Stimulated activated CD4-positive, alpha-beta T cell treated with anti-CD3 and anti-CD28 coated beads, Interleukin-4, amount 100 ng/mL, for 48 hours (primary cell): ENCODE results near the gene PTDSS2.
"Not testable (repeated sequence)": the region's sequence is repeated elsewhere in the genome, so short reads cannot be mapped to it uniquely, and the experiment has no call there.

ENCODE experiments used
- DNase-seq, 2 donors: peaks; one replicate each; pipeline ENCODE4 v3.0.0-alpha.2; 2020; ENCODE audit warnings: low read depth in 2 of 2

PTDSS2 gene

DNA sequence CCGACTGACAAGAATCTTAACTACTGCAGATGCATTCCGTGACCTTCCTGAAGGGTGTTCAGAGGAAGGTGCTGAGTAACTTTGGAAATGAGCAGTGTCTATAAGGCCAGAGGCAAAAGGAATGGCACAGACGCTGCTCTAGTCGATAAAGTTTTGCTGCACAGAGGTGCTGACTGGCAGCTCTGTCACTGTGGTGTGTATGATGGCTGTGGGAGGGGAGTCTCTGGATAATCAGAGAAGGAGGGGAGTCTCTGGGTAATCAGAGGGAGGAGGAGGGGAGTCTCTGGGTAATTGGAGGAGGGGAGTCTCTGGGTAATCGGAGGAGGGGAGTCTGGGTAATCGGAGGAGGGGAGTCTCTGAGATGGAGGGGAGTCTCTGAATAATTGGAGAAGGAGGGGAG, 18.4 kb downstream of the PTDSS2 start:
- no peak for DNase-seq

- DNase-seq: not testable (repeated sequence)
Measured at GRCh38 chr11:469026-469683, 19.1 kb downstream of the PTDSS2 start.

DNA sequence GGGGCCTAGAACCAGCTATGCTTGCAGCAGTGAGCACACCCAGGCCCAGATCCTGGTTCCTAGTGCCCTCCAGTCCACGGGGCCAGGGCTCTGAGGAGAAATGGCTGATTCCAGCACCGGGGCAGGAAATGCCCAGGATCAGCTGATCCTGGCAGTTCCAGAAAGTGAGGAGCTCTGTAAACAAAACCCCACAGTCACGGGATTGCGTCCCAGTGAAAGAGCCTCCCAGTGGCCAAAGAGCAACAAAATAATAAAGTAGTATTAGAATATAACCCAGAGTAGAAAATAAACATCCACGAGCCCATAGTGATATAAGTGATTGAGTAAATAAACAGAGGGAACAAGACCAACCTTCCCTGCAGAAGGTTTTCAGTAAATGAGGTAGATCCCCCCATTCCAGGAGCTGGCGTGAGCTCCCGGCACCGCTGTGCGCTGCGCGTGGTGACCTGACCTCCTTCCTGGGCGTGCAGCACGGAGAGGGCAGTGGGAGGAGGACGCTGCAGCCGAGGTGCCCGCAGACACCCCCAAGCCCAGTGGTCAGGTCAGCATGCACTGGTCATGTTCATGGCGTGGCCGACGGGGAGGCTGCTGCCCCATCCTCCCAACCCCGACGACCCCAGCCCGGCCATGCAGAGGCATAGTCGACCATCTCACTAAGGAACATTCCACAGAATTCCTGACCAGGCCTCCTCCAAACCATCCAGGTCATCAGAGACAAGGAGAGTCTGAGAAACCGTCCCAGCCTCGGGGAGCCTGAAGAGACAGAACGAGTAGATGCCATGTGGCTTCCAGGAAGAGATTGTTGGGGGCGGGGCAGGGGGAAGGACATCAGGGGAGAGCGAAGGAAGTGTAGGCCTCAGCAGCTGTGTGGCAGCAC, 19.8 kb downstream of the PTDSS2 start:
- no peak for DNase-seq

GRCh38 chr11:471468-472145, 21.5 kb downstream of the PTDSS2 start:
- no peak for DNase-seq

DNA sequence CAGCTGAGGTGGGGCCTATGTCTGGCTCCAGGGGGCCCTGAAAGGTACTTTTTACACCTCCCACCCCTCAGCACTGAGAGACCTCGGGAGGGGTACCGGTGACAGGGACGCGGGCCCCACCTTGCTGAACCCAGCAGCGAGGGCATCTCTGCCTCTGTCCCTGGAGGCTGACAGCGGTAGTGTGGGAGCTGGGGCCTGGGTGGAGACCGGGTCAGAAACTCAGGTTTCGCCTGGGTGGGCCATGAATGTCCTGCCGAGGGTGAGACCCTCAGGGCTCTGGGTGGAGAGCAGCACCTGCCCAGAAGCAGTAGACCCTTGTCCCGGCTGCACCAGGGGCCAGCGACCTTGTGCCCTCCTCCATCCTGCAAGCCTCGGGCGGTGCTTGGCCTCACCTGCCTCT, 22.2 kb downstream of the PTDSS2 start:
- DNase-seq: no peak

DNA sequence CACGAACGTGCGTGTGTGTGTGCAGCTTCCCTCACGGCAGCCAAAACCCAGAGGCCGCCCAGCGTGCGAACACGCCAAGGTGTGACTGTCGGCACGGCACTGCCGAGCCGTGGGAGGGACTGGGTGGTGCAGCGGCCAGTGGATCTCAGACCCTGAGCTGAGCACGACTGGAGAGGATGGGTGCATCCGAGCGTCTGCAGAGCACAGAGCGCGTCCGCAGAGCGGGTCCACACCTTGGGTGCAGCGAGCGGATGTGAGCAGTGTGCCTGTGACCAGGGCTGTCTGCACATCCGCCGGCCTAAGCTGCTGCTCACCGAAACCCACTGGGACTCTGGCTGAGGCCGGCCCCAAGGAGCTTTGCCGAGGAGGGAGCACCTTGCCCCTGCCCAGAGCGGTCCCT, 22.7 kb downstream of the PTDSS2 start:
- no peak for DNase-seq

DNA sequence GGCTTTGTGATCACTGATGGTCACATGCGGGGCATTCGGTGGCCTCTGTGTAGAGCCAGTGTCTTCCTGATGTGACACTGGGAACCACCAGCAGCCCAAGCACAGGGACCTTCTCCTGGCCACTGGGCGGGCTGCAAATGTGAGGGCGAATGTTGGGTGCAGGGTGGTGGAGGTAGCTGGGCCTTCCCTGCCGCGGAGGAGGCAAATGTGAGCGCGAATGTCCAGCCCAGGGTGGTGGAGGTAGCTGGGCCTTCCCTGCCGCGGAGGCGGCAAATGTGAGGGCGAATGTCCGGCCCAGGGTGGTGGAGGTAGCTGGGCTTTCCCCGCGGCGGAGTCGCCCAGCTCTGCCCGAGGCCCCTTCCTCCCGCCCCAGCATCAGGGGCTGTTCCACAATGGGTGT, 23.3 kb downstream of the PTDSS2 start:
- no peak for DNase-seq

GRCh38 chr11:473962-474785, 24.1 kb downstream of the PTDSS2 start:
- no peak for DNase-seq

- no peak for DNase-seq
Measured at GRCh38 chr11:474914-475506, 24.9 kb downstream of the PTDSS2 start.

DNA sequence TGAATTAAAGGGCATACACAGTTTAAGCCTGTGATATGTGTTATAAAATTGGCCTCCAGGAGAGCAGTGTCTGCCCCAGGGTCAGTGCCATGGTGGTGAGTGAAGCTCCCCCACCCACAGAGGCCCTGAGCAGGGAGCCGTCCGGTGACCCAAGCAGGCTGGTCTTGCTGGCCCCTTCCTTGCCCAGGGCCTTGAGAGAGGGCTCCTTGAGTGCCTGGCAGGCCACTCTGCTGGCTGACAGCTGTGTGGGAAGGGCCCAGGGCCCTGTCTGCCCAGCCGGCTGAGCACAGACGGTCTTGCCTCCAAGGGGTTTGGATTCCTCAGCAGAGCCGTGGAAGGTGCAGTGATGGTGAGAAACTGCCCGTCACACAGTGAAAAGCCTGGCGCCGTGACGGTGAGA, 25.9 kb downstream of the PTDSS2 start:
- DNase-seq: no peak

DNA sequence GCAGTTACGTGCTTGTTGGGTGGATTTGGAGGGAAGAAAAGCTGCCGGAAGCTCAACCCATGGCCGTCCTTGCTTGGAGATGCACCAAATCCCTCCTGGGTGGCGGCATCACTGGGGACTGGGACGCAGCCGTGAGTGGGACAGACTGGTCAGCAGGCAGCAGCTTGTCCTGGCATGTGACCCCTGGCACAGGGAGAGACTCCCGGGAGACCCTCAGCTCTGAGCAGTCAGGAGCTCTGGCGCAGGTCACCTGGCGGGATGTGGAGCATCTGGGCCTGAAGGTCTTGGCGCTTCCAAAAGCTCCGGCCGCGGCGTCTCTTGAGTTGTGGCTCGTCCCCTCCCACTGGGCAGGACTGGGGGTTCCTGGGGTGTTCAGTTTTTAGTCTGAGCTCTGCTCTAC, 26.3 kb downstream of the PTDSS2 start:
- no peak for DNase-seq

DNA sequence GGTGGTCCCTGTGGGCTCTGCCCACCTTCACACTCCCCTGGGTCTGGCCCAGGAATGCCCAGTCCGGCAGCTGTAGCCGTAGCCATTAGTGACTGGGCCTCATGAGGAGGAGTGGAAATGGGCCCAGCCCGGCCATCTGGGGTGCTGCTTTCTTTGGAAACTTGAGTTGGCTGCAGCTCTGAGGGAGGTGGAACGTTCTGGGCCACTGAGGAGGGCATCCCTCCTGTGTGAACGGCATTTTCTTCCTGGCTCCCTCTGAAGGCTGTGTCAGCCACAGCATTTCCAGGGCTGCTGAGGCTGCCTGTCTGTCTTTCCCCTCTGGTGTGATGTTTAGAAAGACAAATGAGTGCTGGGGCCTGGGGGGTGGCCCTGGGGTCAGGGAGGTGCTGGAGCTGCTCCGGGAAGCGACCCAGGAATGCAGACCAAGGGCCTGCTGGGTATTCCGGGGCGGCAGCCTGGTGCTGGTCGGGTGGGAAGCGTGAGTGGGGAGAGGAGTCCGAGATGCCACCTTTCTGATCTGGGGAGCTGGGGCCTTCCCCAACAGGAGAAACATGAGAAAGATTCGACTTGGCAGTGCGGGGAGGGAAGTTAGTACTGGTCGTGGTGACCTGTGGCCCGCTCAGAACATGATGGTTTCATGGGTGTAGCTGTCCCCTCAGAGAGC, 27.1 kb downstream of the PTDSS2 start:
- no peak for DNase-seq

DNA sequence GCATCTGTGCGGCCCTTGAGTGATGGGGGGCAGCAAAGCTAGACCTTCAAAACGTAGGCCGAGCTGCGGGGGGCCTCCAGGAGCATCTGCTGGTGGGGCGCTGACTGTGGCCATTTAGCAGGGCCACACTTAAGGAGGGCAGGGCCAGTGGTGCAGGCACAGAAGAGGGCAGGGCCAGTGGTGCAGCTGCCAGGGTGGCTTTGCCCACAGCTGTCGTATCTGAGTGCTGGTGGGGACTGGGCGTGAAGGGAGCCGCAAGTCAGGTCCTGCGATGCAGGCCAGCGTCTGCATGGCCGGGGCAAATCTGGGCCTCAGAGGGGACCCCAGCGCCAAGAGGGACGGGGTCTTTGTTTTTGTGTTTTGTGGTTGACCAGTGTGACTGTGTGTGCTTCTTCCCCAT, 29.2 kb downstream of the PTDSS2 start:
- no peak for DNase-seq

GRCh38 chr11:484616-485015, 34.5 kb downstream of the PTDSS2 start:
- no peak for DNase-seq

- no peak for DNase-seq
Measured at GRCh38 chr11:486189-486588, 36.1 kb downstream of the PTDSS2 start.

DNA sequence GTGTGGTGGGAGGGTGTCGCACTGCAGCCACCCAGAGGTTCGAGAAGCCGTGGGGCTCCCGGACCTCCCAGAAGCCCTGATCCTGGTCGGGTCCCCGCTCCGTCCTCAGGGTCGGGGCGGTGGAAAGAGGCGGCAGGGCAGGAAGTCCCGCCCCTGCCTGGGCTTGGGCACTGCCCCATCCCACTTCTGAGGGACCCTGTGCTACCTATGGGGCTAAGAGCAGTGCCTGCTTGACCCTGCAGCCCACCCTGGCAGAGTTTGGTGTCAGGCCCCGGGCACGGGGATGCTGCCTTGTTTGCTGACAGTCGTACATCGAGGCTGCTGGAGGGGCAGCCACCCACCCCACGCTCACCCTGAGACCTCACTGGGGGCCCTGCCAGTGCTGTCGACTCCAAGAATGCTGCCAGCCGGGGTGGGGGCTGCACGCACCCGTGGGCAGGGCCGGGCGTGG, 37.5 kb downstream of the PTDSS2 start:
- no peak for DNase-seq

GRCh38 chr11:488062-488461, 38.0 kb downstream of the PTDSS2 start:
- no peak for DNase-seq

DNA sequence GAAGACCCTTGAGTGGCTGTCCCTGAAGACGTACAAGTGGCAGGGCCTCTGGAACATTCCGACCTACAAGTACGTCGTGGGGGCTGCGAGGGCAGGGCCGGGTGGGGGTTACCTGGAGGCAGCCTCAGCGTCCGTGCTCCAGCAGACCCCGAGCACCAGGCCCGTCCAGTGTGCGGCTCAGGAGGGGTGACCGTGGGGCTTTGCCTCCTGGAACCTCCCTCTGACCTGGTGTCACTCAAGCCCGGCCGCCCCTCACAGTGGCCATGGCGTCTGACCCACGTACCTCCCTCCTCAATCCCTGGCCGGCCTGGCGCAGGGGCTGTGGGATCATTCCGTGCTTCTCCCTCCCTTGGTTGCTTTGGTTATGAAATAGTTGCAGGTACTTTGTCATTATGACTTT, 38.5 kb downstream of the PTDSS2 start:
- no peak for DNase-seq

DNA sequence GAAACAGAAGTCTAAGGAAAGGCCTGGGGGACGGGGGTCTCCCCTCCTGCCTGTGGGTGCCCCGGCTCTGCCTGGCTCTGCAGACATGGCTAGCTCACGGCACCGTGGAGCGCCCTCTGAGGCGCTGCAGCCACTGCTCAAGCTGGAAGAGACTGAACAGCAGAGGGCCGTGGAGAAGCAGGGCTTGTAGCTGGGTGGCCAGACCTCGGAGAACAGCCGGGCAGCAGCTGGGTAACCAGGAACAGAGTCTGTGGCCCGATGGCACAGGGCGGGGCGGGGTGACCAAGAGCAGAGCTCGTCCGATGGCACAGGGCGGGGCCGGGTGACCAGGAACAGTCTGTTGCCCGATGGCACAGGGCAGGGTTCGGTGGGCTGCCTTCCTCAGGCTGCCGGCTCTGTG, 38.9 kb downstream of the PTDSS2 start:
- no peak for DNase-seq

GRCh38 chr11:489610-490185, 39.6 kb downstream of the PTDSS2 start:
- no peak for DNase-seq
